ENCODE results near the gene UBE2D3.
A peak's percentile ranks its signal among the peaks of the same experiment; 100 is the strongest.

The UBE2D3 gene

GRCh38 chr4:102759831-102760644 lies 67.3 kb downstream of the UBE2D3 start:
- H3K4me1 ChIP-seq: peaks cover 0 to 18% (median 8%) of the 10 kb centered on the region in 4 donors
- DNase-seq: peak; percentile 70 to 81
- H3K4me3 ChIP-seq: peak overlapping the region; percentile 90 to 91
- TF ChIP-seq CTCF (IDR thresholded peaks at IDR 0.05): no peak
- peak overlapping the region; percentile 78 for H3K27ac ChIP-seq
- intact Hi-C loops (cut with DNase I; ENCODE audit: low total_unique reads): loop anchor here (2.0 to 10.0 kb wide), 2 partner anchors 65 to 109 kb away; partner anchors contain the start of genes CISD2 and UBE2D3
- no peaks in the 10 kb centered on the region for H3K36me3 ChIP-seq
- no peaks in the 10 kb centered on the region for H3K9me3 ChIP-seq
- H3K27me3 ChIP-seq: no peaks in the 10 kb centered on the region

GRCh38 chr4:102758241-102759160 lies 68.8 kb downstream of the UBE2D3 start:
- no peak for DNase-seq
- no peaks in the 10 kb centered on the region for H3K27me3 ChIP-seq
- H3K4me1 ChIP-seq: peaks cover 0 to 18% (median 8%) of the 10 kb centered on the region in 4 donors
- H3K27ac ChIP-seq: no peak overlapping the region
- TF ChIP-seq CTCF (IDR thresholded peaks at IDR 0.05): no peak
- H3K9me3 ChIP-seq: no peaks in the 10 kb centered on the region
- H3K36me3 ChIP-seq: no peaks in the 10 kb centered on the region
- intact Hi-C loops (cut with DNase I; ENCODE audit: low total_unique reads): no loop called here
- no peak overlapping the region for H3K4me3 ChIP-seq

GRCh38 chr4:102757681-102758080 lies 69.7 kb downstream of the UBE2D3 start:
- Histone ChIP-seq H3K27me3 (no peaks in the 10 kb centered on the region), H3K27ac (no peak overlapping the region), H3K4me3 (no peak overlapping the region), H3K9me3 (no peaks in the 10 kb centered on the region), H3K36me3 (no peaks in the 10 kb centered on the region), H3K4me1 (peaks cover 0 to 18% (median 8%) of the 10 kb centered on the region in 4 donors)
- intact Hi-C loops (cut with DNase I; ENCODE audit: low total_unique reads): no loop called here
- DNase-seq: no peak
- no peak for TF ChIP-seq CTCF (IDR thresholded peaks at IDR 0.05)

GRCh38 chr4:102754044-102754443 lies 73.3 kb downstream of the UBE2D3 start:
- DNase-seq: no peak
- Histone ChIP-seq H3K27me3 (no peaks in the 10 kb centered on the region), H3K27ac (no peak overlapping the region), H3K4me3 (no peak overlapping the region), H3K36me3 (no peaks in the 10 kb centered on the region), H3K9me3 (no peaks in the 10 kb centered on the region), H3K4me1 (peaks cover 0 to 6% (median 0%) of the 10 kb centered on the region in 4 donors)
- no peak for TF ChIP-seq CTCF (IDR thresholded peaks at IDR 0.05)
- intact Hi-C loops (cut with DNase I; ENCODE audit: low total_unique reads): no loop called here

- Histone ChIP-seq H3K27ac (no peak overlapping the region), H3K4me3 (no peak overlapping the region), H3K4me1 (no peaks in the 10 kb centered on the region), H3K9me3 (no peaks in the 10 kb centered on the region), H3K27me3 (no peaks in the 10 kb centered on the region), H3K36me3 (peaks cover 0 to 4% (median 0%) of the 10 kb centered on the region in 3 donors)
- no peak for DNase-seq
- TF ChIP-seq CTCF (IDR thresholded peaks at IDR 0.05): no peak
- intact Hi-C loops (cut with DNase I; ENCODE audit: low total_unique reads): no loop called here
These were observed 75.4 kb downstream of the UBE2D3 start for GRCh38 chr4:102751941-102752340.

Measured in tibial artery (tissue), 4 donors.